ENCODE measurements around the gene MRC1.

The MRC1 gene

DNA sequence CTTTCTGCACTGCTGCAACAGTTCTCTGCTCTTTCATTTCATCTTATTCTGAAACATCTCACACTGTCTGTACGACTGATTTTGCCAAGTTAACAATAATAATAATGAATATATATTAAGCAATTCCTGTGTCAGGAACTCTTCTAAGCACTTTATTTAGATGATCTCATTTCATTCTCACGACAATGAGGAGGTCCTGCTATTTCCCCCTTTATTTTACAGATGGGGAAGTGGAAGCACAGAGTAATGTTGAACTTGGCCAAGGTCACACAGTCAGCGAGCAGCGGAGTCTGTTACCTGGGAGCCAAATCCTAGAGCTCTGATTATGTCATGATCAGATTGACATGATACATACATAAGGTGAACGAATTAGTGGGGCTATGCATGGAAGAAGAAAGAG is 5.8 kb downstream of the MRC1 start:
- Histone ChIP-seq H3K36me3 (ENCODE audit: control insufficient read depth in 1 of 2, insufficient read depth in 2 of 2, low read depth in 1 of 2, low read length in 2 of 2) (no peaks in the 10 kb centered on the region), H2BK12ac (ENCODE audit: low read length in 2 of 2) (no peak overlapping the region), H3K4me1 (ENCODE audit: control insufficient read depth, insufficient read depth, low read depth, low read length) (no peaks in the 10 kb centered on the region), H3K9me3 (ENCODE audit: control insufficient read depth, low read length) (no peaks in the 10 kb centered on the region), H3K23ac (ENCODE audit: low read length in 2 of 2) (no peak overlapping the region), H3K18ac (ENCODE audit: low read depth in 1 of 2, low read length in 2 of 2) (no peak overlapping the region), H3K4ac (ENCODE audit: low read depth in 1 of 2, low read length in 2 of 2) (no peak overlapping the region), H3K4me3 (ENCODE audit: insufficient read depth in 1 of 2, low read depth in 1 of 2, low read length in 2 of 2) (no peak overlapping the region), H3K79me1 (replicated peaks; ENCODE audit: low read length, poor library complexity, severe bottlenecking) (no peaks in the 10 kb centered on the region), H3K9ac (ENCODE audit: low read length) (no peak overlapping the region), H3K27ac (ENCODE audit: low read length, poor library complexity, severe bottlenecking) (no peak overlapping the region), H3K14ac (ENCODE audit: low read length in 2 of 2) (no peak overlapping the region), H4K91ac (ENCODE audit: low read length) (no peak overlapping the region), H2BK5ac (ENCODE audit: low read depth, low read length, poor library complexity, severe bottlenecking) (no peak overlapping the region), H2AFZ (ENCODE audit: low read depth, low read length) (no peak overlapping the region), H4K8ac (ENCODE audit: low read length) (no peak overlapping the region), H2BK120ac (ENCODE audit: low read depth, low read length) (no peak overlapping the region), H3K27me3 (ENCODE audit: control insufficient read depth in 1 of 2, insufficient read depth in 1 of 2, low read length in 2 of 2) (peaks cover 0 to 5% of the 10 kb centered on the region in 2 experiments), H2AK5ac (ENCODE audit: low read length, severe bottlenecking) (no peak overlapping the region), H3K4me2 (ENCODE audit: low read length, poor library complexity, severe bottlenecking) (no peak overlapping the region), H2BK15ac (ENCODE audit: low read depth, poor library complexity, severe bottlenecking) (no peak overlapping the region)
- 91% methylated on average over 3 of the region's 5 CpGs for WGBS
- no peak for DNase-seq

DNA sequence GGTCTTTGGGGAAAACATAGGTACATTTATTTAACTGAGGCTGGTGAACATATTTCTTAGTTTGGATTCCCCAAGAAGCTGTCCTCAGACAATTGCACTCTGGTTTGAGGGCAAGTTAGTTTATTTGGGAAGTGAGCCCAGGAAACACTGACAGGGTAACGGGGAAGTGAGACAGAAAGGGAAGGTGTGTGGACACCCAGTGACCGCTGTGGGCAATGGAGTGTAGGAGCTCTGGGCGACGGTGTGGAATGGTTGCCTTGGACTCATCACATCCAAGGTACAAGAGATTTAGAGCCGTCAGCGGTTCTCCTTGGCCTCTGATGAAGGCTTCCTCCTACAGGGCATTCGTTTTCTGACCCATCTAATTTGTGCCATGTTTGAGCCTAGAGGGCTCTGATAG is 7.1 kb downstream of the MRC1 start:
- H3K23ac ChIP-seq (ENCODE audit: low read length in 2 of 2): no peak overlapping the region
- H2BK12ac ChIP-seq (ENCODE audit: low read length in 2 of 2): no peak overlapping the region
- no peak overlapping the region for H2BK5ac ChIP-seq (ENCODE audit: low read depth, low read length, poor library complexity, severe bottlenecking)
- WGBS: 93% methylated on average over 7 of the region's 7 CpGs
- H3K79me1 ChIP-seq (replicated peaks; ENCODE audit: low read length, poor library complexity, severe bottlenecking): no peaks in the 10 kb centered on the region
- no peak overlapping the region for H4K91ac ChIP-seq (ENCODE audit: low read length)
- no peak overlapping the region for H3K27ac ChIP-seq (ENCODE audit: low read length, poor library complexity, severe bottlenecking)
- H4K8ac ChIP-seq (ENCODE audit: low read length): no peak overlapping the region
- no peak overlapping the region for H3K4me3 ChIP-seq (ENCODE audit: insufficient read depth in 1 of 2, low read depth in 1 of 2, low read length in 2 of 2)
- no peak overlapping the region for H2AFZ ChIP-seq (ENCODE audit: low read depth, low read length)
- no peak overlapping the region for H3K4ac ChIP-seq (ENCODE audit: low read depth in 1 of 2, low read length in 2 of 2)
- no peak overlapping the region for H3K14ac ChIP-seq (ENCODE audit: low read length in 2 of 2)
- H3K36me3 ChIP-seq (ENCODE audit: control insufficient read depth in 1 of 2, insufficient read depth in 2 of 2, low read depth in 1 of 2, low read length in 2 of 2): no peaks in the 10 kb centered on the region
- H2BK120ac ChIP-seq (ENCODE audit: low read depth, low read length): no peak overlapping the region
- no peak overlapping the region for H2BK15ac ChIP-seq (ENCODE audit: low read depth, poor library complexity, severe bottlenecking)
- no peaks in the 10 kb centered on the region for H3K9me3 ChIP-seq (ENCODE audit: control insufficient read depth, low read length)
- no peak overlapping the region for H3K9ac ChIP-seq (ENCODE audit: low read length)
- no peak overlapping the region for H3K18ac ChIP-seq (ENCODE audit: low read depth in 1 of 2, low read length in 2 of 2)
- no peak overlapping the region for H3K4me2 ChIP-seq (ENCODE audit: low read length, poor library complexity, severe bottlenecking)
- no peak for DNase-seq
- peaks cover 0 to 5% of the 10 kb centered on the region in 2 experiments for H3K27me3 ChIP-seq (ENCODE audit: control insufficient read depth in 1 of 2, insufficient read depth in 1 of 2, low read length in 2 of 2)
- H2AK5ac ChIP-seq (ENCODE audit: low read length, severe bottlenecking): no peak overlapping the region
- no peaks in the 10 kb centered on the region for H3K4me1 ChIP-seq (ENCODE audit: control insufficient read depth, insufficient read depth, low read depth, low read length)

DNA sequence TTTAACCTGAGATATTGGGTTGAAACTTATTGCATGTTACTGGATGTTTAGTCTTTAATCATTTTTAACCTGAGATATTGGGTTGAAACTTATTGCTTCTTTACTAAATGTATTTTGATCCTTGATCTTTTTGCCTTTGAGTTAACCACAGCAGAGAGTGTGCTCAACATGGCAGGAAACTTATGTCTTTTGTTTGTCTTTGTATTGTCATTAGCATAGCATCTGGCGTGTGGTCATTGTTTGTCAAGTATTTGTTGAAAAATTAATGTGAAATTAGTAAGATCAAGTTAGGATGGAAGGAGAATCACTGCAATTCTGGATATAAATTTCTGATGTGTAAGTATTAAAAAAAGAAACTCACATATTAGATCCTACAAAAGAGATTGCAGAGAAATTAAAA is 8.2 kb downstream of the MRC1 start:
- no peak overlapping the region for H3K4me2 ChIP-seq (ENCODE audit: low read length, poor library complexity, severe bottlenecking)
- H2AFZ ChIP-seq (ENCODE audit: low read depth, low read length): no peak overlapping the region
- H3K79me1 ChIP-seq (replicated peaks; ENCODE audit: low read length, poor library complexity, severe bottlenecking): no peaks in the 10 kb centered on the region
- no peak overlapping the region for H3K4ac ChIP-seq (ENCODE audit: low read depth in 1 of 2, low read length in 2 of 2)
- no peak overlapping the region for H4K8ac ChIP-seq (ENCODE audit: low read length)
- DNase-seq: no peak
- 67% methylated on average over 1 of the region's 1 CpG for WGBS
- no peaks in the 10 kb centered on the region for H3K9me3 ChIP-seq (ENCODE audit: control insufficient read depth, low read length)
- no peak overlapping the region for H2AK5ac ChIP-seq (ENCODE audit: low read length, severe bottlenecking)
- no peak overlapping the region for H2BK120ac ChIP-seq (ENCODE audit: low read depth, low read length)
- H2BK5ac ChIP-seq (ENCODE audit: low read depth, low read length, poor library complexity, severe bottlenecking): no peak overlapping the region
- H3K36me3 ChIP-seq (ENCODE audit: control insufficient read depth in 1 of 2, insufficient read depth in 2 of 2, low read depth in 1 of 2, low read length in 2 of 2): no peaks in the 10 kb centered on the region
- no peak overlapping the region for H3K14ac ChIP-seq (ENCODE audit: low read length in 2 of 2)
- H2BK12ac ChIP-seq (ENCODE audit: low read length in 2 of 2): no peak overlapping the region
- no peak overlapping the region for H3K18ac ChIP-seq (ENCODE audit: low read depth in 1 of 2, low read length in 2 of 2)
- no peak overlapping the region for H4K91ac ChIP-seq (ENCODE audit: low read length)
- no peak overlapping the region for H3K23ac ChIP-seq (ENCODE audit: low read length in 2 of 2)
- no peaks in the 10 kb centered on the region for H3K4me1 ChIP-seq (ENCODE audit: control insufficient read depth, insufficient read depth, low read depth, low read length)
- H3K9ac ChIP-seq (ENCODE audit: low read length): no peak overlapping the region
- no peak overlapping the region for H3K4me3 ChIP-seq (ENCODE audit: insufficient read depth in 1 of 2, low read depth in 1 of 2, low read length in 2 of 2)
- peaks cover 0 to 5% of the 10 kb centered on the region in 2 experiments for H3K27me3 ChIP-seq (ENCODE audit: control insufficient read depth in 1 of 2, insufficient read depth in 1 of 2, low read length in 2 of 2)
- H2BK15ac ChIP-seq (ENCODE audit: low read depth, poor library complexity, severe bottlenecking): no peak overlapping the region
- no peak overlapping the region for H3K27ac ChIP-seq (ENCODE audit: low read length, poor library complexity, severe bottlenecking)

DNA sequence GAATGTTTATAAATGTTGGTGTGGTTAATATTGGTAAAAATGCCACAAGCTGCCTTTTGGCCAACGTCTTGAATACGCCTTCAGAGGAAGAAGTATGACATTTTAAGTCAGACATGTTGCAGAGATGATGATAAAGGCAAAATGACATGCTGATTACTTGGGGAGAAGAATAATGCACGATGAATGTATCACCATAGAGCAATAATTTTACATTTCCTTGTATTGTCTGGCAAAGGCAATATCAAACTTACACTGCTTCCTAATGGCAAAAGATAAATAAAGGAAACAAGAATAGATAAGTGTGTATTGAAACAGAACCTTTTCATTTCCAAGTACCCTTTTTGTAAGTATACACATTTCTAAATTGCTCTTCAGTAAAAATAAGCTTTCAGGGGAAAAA is 8.6 kb downstream of the MRC1 start:
- H3K14ac ChIP-seq (ENCODE audit: low read length in 2 of 2): no peak overlapping the region
- no peak overlapping the region for H2BK120ac ChIP-seq (ENCODE audit: low read depth, low read length)
- no peak overlapping the region for H2BK5ac ChIP-seq (ENCODE audit: low read depth, low read length, poor library complexity, severe bottlenecking)
- DNase-seq: no peak
- peaks cover 0 to 6% of the 10 kb centered on the region in 2 experiments for H3K27me3 ChIP-seq (ENCODE audit: control insufficient read depth in 1 of 2, insufficient read depth in 1 of 2, low read length in 2 of 2)
- H3K18ac ChIP-seq (ENCODE audit: low read depth in 1 of 2, low read length in 2 of 2): no peak overlapping the region
- H3K27ac ChIP-seq (ENCODE audit: low read length, poor library complexity, severe bottlenecking): no peak overlapping the region
- 90% methylated on average over 2 of the region's 3 CpGs for WGBS
- H3K79me1 ChIP-seq (replicated peaks; ENCODE audit: low read length, poor library complexity, severe bottlenecking): no peaks in the 10 kb centered on the region
- no peaks in the 10 kb centered on the region for H3K4me1 ChIP-seq (ENCODE audit: control insufficient read depth, insufficient read depth, low read depth, low read length)
- H3K23ac ChIP-seq (ENCODE audit: low read length in 2 of 2): no peak overlapping the region
- no peak overlapping the region for H2BK15ac ChIP-seq (ENCODE audit: low read depth, poor library complexity, severe bottlenecking)
- H3K4ac ChIP-seq (ENCODE audit: low read depth in 1 of 2, low read length in 2 of 2): no peak overlapping the region
- H4K8ac ChIP-seq (ENCODE audit: low read length): no peak overlapping the region
- H2AK5ac ChIP-seq (ENCODE audit: low read length, severe bottlenecking): no peak overlapping the region
- H2BK12ac ChIP-seq (ENCODE audit: low read length in 2 of 2): no peak overlapping the region
- no peak overlapping the region for H3K9ac ChIP-seq (ENCODE audit: low read length)
- H3K4me3 ChIP-seq (ENCODE audit: insufficient read depth in 1 of 2, low read depth in 1 of 2, low read length in 2 of 2): no peak overlapping the region
- H2AFZ ChIP-seq (ENCODE audit: low read depth, low read length): no peak overlapping the region
- no peaks in the 10 kb centered on the region for H3K36me3 ChIP-seq (ENCODE audit: control insufficient read depth in 1 of 2, insufficient read depth in 2 of 2, low read depth in 1 of 2, low read length in 2 of 2)
- no peaks in the 10 kb centered on the region for H3K9me3 ChIP-seq (ENCODE audit: control insufficient read depth, low read length)
- no peak overlapping the region for H4K91ac ChIP-seq (ENCODE audit: low read length)
- H3K4me2 ChIP-seq (ENCODE audit: low read length, poor library complexity, severe bottlenecking): no peak overlapping the region

Measured in mesenchymal stem cell (in vitro differentiated cells and primary cell).